ENCODE results near the gene FAM114A1. TPM values are rescaled to one million over a fixed set of nuclear protein-coding genes. Genes with fewer than 3 reads are reported as not detected.

FAM114A1 gene
- total and polyA plus RNA-seq, 7 experiments from 2014 or later, result 0.56 to 0.83 (median 0.64) TPM; not detected in 4

DNA sequence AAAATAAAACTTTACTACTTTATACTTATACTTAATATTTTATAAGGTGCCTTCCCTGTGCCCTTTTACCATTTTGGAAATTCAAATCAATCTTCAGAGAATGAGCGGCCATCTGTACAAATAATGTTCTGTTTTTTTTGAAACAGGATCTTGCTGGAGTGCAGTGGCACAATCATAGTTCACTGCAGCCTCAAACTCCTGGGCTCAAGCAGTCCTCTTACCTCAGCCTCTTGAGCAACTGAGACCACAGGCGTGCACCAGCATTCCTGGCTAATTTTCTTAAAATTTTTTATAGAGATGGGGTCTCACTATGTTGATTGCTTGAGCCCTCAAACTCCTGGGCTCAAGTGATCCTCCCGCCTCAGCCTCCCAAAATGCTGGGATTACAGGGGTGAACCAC lies 53.5 kb downstream of the FAM114A1 start:
- H3K36me3 Mint-ChIP-seq, result peaks cover 0 to 7% (median 0%) of the 10 kb centered on the region in 5 donors
- ChIA-PET CTCF (no interaction called here), POLR2A (no interaction called here)
- H3K4me3 Mint-ChIP-seq, result no peak overlapping the region
- H3K4me1 ChIP-seq (ENCODE audit: control insufficient read depth in 2 of 2, insufficient read depth in 2 of 2, low read length in 2 of 2), result no peaks in the 10 kb centered on the region
- H3K27ac ChIP-seq (ENCODE audit: low read depth, low read length), result no peak overlapping the region
- no peaks in the 10 kb centered on the region for H3K36me3 ChIP-seq (ENCODE audit: control insufficient read depth in 2 of 3, insufficient read depth in 3 of 3, low read length in 3 of 3)
- peaks cover 5 to 10% (median 7%) of the 10 kb centered on the region in 7 donors for H3K4me1 Mint-ChIP-seq
- H3K9me3 Mint-ChIP-seq, result peaks cover 0 to 3% (median 0%) of the 10 kb centered on the region in 11 donors
- H3K4me3 ChIP-seq (ENCODE audit: low read length), result no peak overlapping the region
- no peak for ATAC-seq
- DNase-seq, result no peak
- intact Hi-C loops (cut with micrococcal nuclease), result loop anchor here in 1 of 2 donors (5.0 kb wide), 1 partner anchor 51 kb away; no protein-coding TSS in a partner anchor
- H3K9me3 ChIP-seq (ENCODE audit: control insufficient read depth in 2 of 3, low read length in 3 of 3), result no peaks in the 10 kb centered on the region
- H3K27me3 ChIP-seq (ENCODE audit: control insufficient read depth in 2 of 2, insufficient read depth in 2 of 2, low read length in 2 of 2), result no peaks in the 10 kb centered on the region
- no peak overlapping the region for H3K27ac Mint-ChIP-seq
- no peaks in the 10 kb centered on the region for H3K27me3 Mint-ChIP-seq

DNA sequence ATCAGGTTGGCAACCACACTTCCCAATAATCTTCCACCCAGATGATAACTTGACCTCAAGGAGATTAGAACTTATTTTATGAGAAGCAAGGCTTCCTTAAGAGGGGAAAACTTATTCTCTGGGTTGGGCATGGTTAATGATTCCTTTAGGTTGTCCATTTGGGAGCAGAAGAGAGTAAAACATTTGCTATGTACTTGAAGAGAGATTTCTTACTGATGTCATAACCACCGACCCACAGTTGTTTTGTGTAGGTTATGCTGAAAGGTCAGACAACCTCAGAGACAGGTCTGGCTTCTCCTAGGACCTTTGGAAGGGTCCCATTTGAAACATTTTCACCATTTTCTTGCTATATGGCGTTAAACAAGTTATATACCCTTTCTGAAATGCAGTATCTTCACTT lies 56.1 kb downstream of the FAM114A1 start:
- Histone ChIP-seq H3K36me3 (ENCODE audit: control insufficient read depth in 2 of 3, insufficient read depth in 3 of 3, low read length in 3 of 3) (no peaks in the 10 kb centered on the region), H3K4me1 (ENCODE audit: control insufficient read depth in 2 of 2, insufficient read depth in 2 of 2, low read length in 2 of 2) (no peaks in the 10 kb centered on the region), H3K27me3 (ENCODE audit: control insufficient read depth in 2 of 2, insufficient read depth in 2 of 2, low read length in 2 of 2) (no peaks in the 10 kb centered on the region), H3K9me3 (ENCODE audit: control insufficient read depth in 2 of 3, low read length in 3 of 3) (no peaks in the 10 kb centered on the region), H3K27ac (ENCODE audit: low read depth, low read length) (no peak overlapping the region), H3K4me3 (ENCODE audit: low read length) (no peak overlapping the region)
- ATAC-seq (no peak), DNase-seq (no peak)
- intact Hi-C loops (cut with micrococcal nuclease), result loop anchor here in 1 of 2 donors (5.0 kb wide), 1 partner anchor 49 kb away; no protein-coding TSS in a partner anchor
- Mint-ChIP-seq H3K27ac (no peak overlapping the region), H3K4me1 (peaks cover 5 to 10% (median 7%) of the 10 kb centered on the region in 7 donors), H3K27me3 (peaks cover 0 to 4% (median 0%) of the 10 kb centered on the region in 5 donors), H3K36me3 (peaks cover 0 to 4% (median 0%) of the 10 kb centered on the region in 5 donors), H3K4me3 (no peak overlapping the region), H3K9me3 (no peaks in the 10 kb centered on the region)
- POLR2A ChIA-PET, result interaction anchor here (0.5 to 0.6 kb wide), 2 partner anchors 36 to 38 kb away, joined by 3 read pairs; no protein-coding TSS in a partner anchor
- CTCF ChIA-PET, result interaction anchor here (0.6 to 1.2 kb wide), 2 partner anchors 21 to 975 kb away, joined by 3 read pairs; no protein-coding TSS in a partner anchor

DNA sequence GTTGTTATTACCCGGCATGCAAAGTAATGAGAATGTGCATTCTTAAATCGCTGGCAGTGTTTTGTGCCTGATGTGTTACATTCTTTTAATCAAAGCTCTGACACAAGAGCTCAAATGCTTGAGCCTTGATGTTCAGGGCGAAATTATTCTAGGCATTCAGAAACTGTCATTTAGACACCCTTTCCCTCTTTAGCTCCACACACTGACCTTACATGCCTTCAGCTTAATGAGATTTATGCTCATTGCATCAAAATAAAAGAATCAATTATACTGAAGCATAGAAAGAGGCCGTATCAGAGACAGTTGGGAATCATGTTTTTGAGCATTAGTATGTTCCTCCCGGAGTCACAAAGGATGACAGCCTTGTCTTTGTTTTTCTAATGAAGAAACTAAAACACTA lies 56.7 kb downstream of the FAM114A1 start:
- H3K27me3 ChIP-seq (ENCODE audit: control insufficient read depth in 2 of 2, insufficient read depth in 2 of 2, low read length in 2 of 2), result no peaks in the 10 kb centered on the region
- Mint-ChIP-seq H3K4me3 (no peak overlapping the region), H3K27me3 (peaks cover 0 to 4% (median 0%) of the 10 kb centered on the region in 5 donors), H3K36me3 (peaks cover 0 to 4% (median 0%) of the 10 kb centered on the region in 5 donors), H3K27ac (no peak overlapping the region), H3K4me1 (peaks cover 5 to 10% (median 7%) of the 10 kb centered on the region in 7 donors), H3K9me3 (no peaks in the 10 kb centered on the region)
- no peak for ATAC-seq
- no peaks in the 10 kb centered on the region for H3K4me1 ChIP-seq (ENCODE audit: control insufficient read depth in 2 of 2, insufficient read depth in 2 of 2, low read length in 2 of 2)
- H3K4me3 ChIP-seq (ENCODE audit: low read length), result no peak overlapping the region
- ChIA-PET CTCF (interaction anchor here (1.2 kb wide), 1 partner anchor 21 kb away, joined by 3 read pairs; no protein-coding TSS in a partner anchor), POLR2A (interaction anchor here (0.5 to 1.5 kb wide), 3 partner anchors 8 to 37 kb away, joined by 3 to 4 read pairs (median 3); no protein-coding TSS in a partner anchor)
- no peak for DNase-seq
- H3K36me3 ChIP-seq (ENCODE audit: control insufficient read depth in 2 of 3, insufficient read depth in 3 of 3, low read length in 3 of 3), result no peaks in the 10 kb centered on the region
- intact Hi-C loops (cut with micrococcal nuclease), result loop anchor here in 1 of 2 donors (5.0 kb wide), 1 partner anchor 48 kb away; no protein-coding TSS in a partner anchor
- H3K27ac ChIP-seq (ENCODE audit: low read depth, low read length), result no peak overlapping the region
- no peaks in the 10 kb centered on the region for H3K9me3 ChIP-seq (ENCODE audit: control insufficient read depth in 2 of 3, low read length in 3 of 3)

DNA sequence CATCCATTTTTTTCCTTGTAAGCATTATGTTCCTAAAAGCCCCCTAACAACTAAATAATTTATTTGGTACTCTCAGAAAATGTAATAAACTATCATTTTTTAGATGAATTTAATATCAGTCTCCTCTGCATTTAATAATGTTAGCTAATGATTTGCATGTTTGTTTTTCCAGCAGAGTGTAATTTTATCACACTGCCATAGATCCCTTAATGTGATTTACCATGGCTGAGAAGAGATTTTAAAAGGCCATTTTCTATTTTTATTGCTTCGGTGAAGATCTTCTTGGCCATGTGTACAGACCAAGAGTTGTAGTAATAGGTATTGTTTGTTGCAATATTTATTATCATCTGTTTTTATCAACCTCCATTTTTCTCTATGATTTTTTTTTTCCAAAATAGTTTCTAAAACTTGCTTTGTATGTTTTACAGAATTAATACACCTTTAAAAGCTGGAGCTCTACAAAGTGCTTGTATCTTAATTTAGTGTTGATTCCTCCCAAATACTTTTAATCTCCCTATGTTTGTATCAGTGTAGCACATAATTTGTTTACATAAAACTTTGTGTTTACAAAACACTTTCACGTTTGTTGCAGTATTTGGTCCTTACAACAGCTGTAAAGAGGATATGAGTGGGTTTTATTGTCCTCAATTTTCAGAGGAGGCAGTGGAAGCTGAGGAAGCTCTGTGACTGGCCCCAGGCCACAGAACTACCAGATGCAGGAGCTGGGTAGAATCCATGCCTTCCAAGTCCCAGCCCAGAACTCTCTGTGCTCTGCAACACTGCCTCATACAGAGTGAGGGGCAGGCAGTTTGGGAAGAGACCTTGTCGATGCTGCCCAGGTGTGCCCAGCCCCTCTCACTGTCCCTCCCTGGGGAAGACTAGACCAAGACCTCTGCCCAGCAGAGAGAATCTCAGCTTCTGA lies 58.1 kb downstream of the FAM114A1 start:
- H3K36me3 Mint-ChIP-seq, result peaks cover 0 to 4% (median 0%) of the 10 kb centered on the region in 5 donors
- no peak for DNase-seq
- POLR2A ChIA-PET, result interaction anchor here (1.5 kb wide), 1 partner anchor 10 kb away, joined by 4 read pairs; no protein-coding TSS in a partner anchor

DNA sequence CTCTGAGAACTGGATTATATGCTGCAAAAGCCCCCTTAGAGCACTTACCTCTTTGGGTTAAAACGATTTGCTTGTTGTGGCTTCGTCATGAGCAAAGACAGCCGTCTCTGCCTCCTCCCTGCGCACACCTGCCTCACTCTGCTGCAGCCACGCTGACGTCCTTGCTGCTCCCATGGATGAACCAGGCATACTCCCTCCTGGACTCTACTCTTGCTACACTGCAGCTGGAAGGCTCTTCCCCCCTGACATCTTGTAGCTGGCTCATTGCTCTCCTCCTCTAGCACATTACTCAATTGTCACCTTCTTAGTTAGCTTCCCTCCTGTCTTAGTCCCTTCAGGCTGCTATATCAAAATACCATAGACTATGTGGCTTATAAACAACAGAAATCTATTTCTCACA lies 59.3 kb downstream of the FAM114A1 start:
- intact Hi-C loops (cut with micrococcal nuclease), result no loop called here
- no peak overlapping the region for H3K27ac ChIP-seq (ENCODE audit: low read depth, low read length)
- H3K27ac Mint-ChIP-seq, result peak overlapping the region in 1 of 9 donors; percentile 63

More for the DNA sequence above, 58.1 kb downstream of the FAM114A1 start:
- Mint-ChIP-seq H3K4me1 (peaks cover 0 to 5% (median 3%) of the 10 kb centered on the region in 7 donors), H3K27me3 (peaks cover 0 to 4% (median 0%) of the 10 kb centered on the region in 5 donors), H3K27ac (peak overlapping the region in 1 of 9 donors; percentile 67), H3K9me3 (no peaks in the 10 kb centered on the region), H3K4me3 (no peak overlapping the region)
- ATAC-seq, result no peak
- H3K4me3 ChIP-seq (ENCODE audit: low read length), result no peak overlapping the region
- intact Hi-C loops (cut with micrococcal nuclease), result no loop called here
- CTCF ChIA-PET, result no interaction called here
- H3K4me1 ChIP-seq (ENCODE audit: control insufficient read depth in 2 of 2, insufficient read depth in 2 of 2, low read length in 2 of 2), result no peaks in the 10 kb centered on the region
- H3K9me3 ChIP-seq (ENCODE audit: control insufficient read depth in 2 of 3, low read length in 3 of 3), result no peaks in the 10 kb centered on the region
- H3K27ac ChIP-seq (ENCODE audit: low read depth, low read length), result no peak overlapping the region
- no peaks in the 10 kb centered on the region for H3K36me3 ChIP-seq (ENCODE audit: control insufficient read depth in 2 of 3, insufficient read depth in 3 of 3, low read length in 3 of 3)
- H3K27me3 ChIP-seq (ENCODE audit: control insufficient read depth in 2 of 2, insufficient read depth in 2 of 2, low read length in 2 of 2), result no peaks in the 10 kb centered on the region

DNA sequence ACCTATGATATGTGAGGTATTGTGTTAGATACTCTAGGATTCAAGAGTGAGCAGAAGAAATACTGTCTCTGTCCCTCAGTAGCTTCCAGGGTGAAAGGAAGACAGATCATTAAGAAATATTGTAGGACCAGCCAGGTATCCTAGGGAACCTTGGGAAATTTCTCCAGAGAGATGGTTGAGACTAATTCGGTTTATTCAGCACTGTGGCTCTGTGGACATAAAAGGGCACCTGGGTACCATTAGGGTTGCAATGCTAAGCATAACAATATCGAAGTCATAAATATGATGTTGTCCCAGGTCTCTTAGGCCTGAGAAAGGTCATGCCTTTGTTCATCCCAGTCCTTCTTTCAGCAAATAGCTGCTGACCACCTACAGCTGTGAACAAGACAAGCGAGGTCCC lies 61.0 kb downstream of the FAM114A1 start:
- H3K27me3 Mint-ChIP-seq, result peaks cover 0 to 4% (median 0%) of the 10 kb centered on the region in 5 donors
- no peak overlapping the region for H3K4me3 Mint-ChIP-seq
- ChIA-PET POLR2A (no interaction called here), CTCF (interaction anchor here (0.9 kb wide), 1 partner anchor 15 kb away, joined by 3 read pairs; no protein-coding TSS in a partner anchor)
- no peak overlapping the region for H3K27ac Mint-ChIP-seq
- intact Hi-C loops (cut with micrococcal nuclease), result no loop called here
- Histone ChIP-seq H3K4me3 (ENCODE audit: low read length) (no peak overlapping the region), H3K27ac (ENCODE audit: low read depth, low read length) (no peak overlapping the region), H3K36me3 (ENCODE audit: control insufficient read depth in 2 of 3, insufficient read depth in 3 of 3, low read length in 3 of 3) (no peaks in the 10 kb centered on the region), H3K9me3 (ENCODE audit: control insufficient read depth in 2 of 3, low read length in 3 of 3) (no peaks in the 10 kb centered on the region), H3K4me1 (ENCODE audit: control insufficient read depth in 2 of 2, insufficient read depth in 2 of 2, low read length in 2 of 2) (no peaks in the 10 kb centered on the region), H3K27me3 (ENCODE audit: control insufficient read depth in 2 of 2, insufficient read depth in 2 of 2, low read length in 2 of 2) (no peaks in the 10 kb centered on the region)
- H3K9me3 Mint-ChIP-seq, result no peaks in the 10 kb centered on the region
- peaks cover 0 to 2% (median 0%) of the 10 kb centered on the region in 7 donors for H3K4me1 Mint-ChIP-seq
- ATAC-seq (no peak), DNase-seq (no peak)
- H3K36me3 Mint-ChIP-seq, result no peaks in the 10 kb centered on the region

More for the DNA sequence above, 59.3 kb downstream of the FAM114A1 start:
- H3K27me3 ChIP-seq (ENCODE audit: control insufficient read depth in 2 of 2, insufficient read depth in 2 of 2, low read length in 2 of 2), result no peaks in the 10 kb centered on the region
- no peaks in the 10 kb centered on the region for H3K36me3 Mint-ChIP-seq
- DNase-seq (no peak), ATAC-seq (no peak)
- no peak overlapping the region for H3K4me3 ChIP-seq (ENCODE audit: low read length)
- peaks cover 0 to 4% (median 0%) of the 10 kb centered on the region in 5 donors for H3K27me3 Mint-ChIP-seq
- ChIA-PET POLR2A (no interaction called here), CTCF (no interaction called here)
- no peak overlapping the region for H3K4me3 Mint-ChIP-seq
- no peaks in the 10 kb centered on the region for H3K4me1 ChIP-seq (ENCODE audit: control insufficient read depth in 2 of 2, insufficient read depth in 2 of 2, low read length in 2 of 2)
- no peaks in the 10 kb centered on the region for H3K9me3 Mint-ChIP-seq
- H3K36me3 ChIP-seq (ENCODE audit: control insufficient read depth in 2 of 3, insufficient read depth in 3 of 3, low read length in 3 of 3), result no peaks in the 10 kb centered on the region
- H3K9me3 ChIP-seq (ENCODE audit: control insufficient read depth in 2 of 3, low read length in 3 of 3), result no peaks in the 10 kb centered on the region
- peaks cover 0 to 2% (median 0%) of the 10 kb centered on the region in 7 donors for H3K4me1 Mint-ChIP-seq

Measured in naive thymus-derived CD4-positive, alpha-beta T cell (primary cell).